GM21717 (cell line): ENCODE data around the gene MAP7.
"Not testable (repeated sequence)": the region's sequence is repeated elsewhere in the genome, so short reads cannot be mapped to it uniquely, and the experiment has no call there.

Experiments used
- ATAC-seq: cut with Tn5 transposase; IDR thresholded peaks from one replicate; pipeline ENCODE4 v1.9.1; 2021; ENCODE audit warnings: mild to moderate bottlenecking, moderate library complexity; ENCODE audit not compliant: unreplicated experiment

The MAP7 gene

GRCh38 chr6:136401749-136402148, 148.5 kb downstream of the MAP7 start:
- no peak for ATAC-seq

GRCh38 chr6:136401236-136401635, 149.0 kb downstream of the MAP7 start:
- ATAC-seq = not testable (repeated sequence)

- ATAC-seq = no peak
Observed at GRCh38 chr6:136398453-136398852, 151.8 kb downstream of the MAP7 start.

GRCh38 chr6:136396908-136397307, 153.3 kb downstream of the MAP7 start:
- no peak for ATAC-seq

- ATAC-seq = not testable (repeated sequence)
Observed at GRCh38 chr6:136390959-136391358, 159.3 kb downstream of the MAP7 start.

GRCh38 chr6:136387316-136387715, 162.9 kb downstream of the MAP7 start:
- ATAC-seq = no peak

GRCh38 chr6:136383268-136383937, 166.8 kb downstream of the MAP7 start:
- no peak for ATAC-seq

- ATAC-seq = no peak
Observed at GRCh38 chr6:136382676-136383252, 167.5 kb downstream of the MAP7 start.

GRCh38 chr6:136378888-136379287, 171.3 kb downstream of the MAP7 start:
- ATAC-seq = no peak

- not testable (repeated sequence) for ATAC-seq
Observed at GRCh38 chr6:136375836-136376235, 174.4 kb downstream of the MAP7 start.

- ATAC-seq = no peak
Observed at GRCh38 chr6:136371959-136372358, 178.3 kb downstream of the MAP7 start.

GRCh38 chr6:136370988-136371728, 179.1 kb downstream of the MAP7 start:
- no peak for ATAC-seq

- no peak for ATAC-seq
Observed at GRCh38 chr6:136365776-136366354, 184.4 kb downstream of the MAP7 start.

- no peak for ATAC-seq
Observed at GRCh38 chr6:136362421-136363356, 187.5 kb downstream of the MAP7 start.

GRCh38 chr6:136361787-136362186, 188.4 kb downstream of the MAP7 start:
- ATAC-seq = no peak

GRCh38 chr6:136360783-136361182, 189.4 kb downstream of the MAP7 start:
- ATAC-seq = no peak

GRCh38 chr6:136359851-136360250, 190.4 kb downstream of the MAP7 start:
- no peak for ATAC-seq

GRCh38 chr6:136351518-136352110, 198.6 kb downstream of the MAP7 start:
- ATAC-seq = no peak

GRCh38 chr6:136350914-136351313, 199.3 kb downstream of the MAP7 start:
- no peak for ATAC-seq

- no peak for ATAC-seq
Observed at GRCh38 chr6:136347847-136348246, 202.4 kb downstream of the MAP7 start.
